ENCODE data around the gene DMRT3. TPM values are rescaled to one million over a fixed set of nuclear protein-coding genes. Genes with fewer than 3 reads are reported as not detected.

DMRT3 gene
- total and polyA plus RNA-seq, 10 of the 15 experiments (the other 5 are each of a cell fraction or from before 2014, with no cell fraction given): 0.06 to 0.11 TPM; not detected in 8

DNA sequence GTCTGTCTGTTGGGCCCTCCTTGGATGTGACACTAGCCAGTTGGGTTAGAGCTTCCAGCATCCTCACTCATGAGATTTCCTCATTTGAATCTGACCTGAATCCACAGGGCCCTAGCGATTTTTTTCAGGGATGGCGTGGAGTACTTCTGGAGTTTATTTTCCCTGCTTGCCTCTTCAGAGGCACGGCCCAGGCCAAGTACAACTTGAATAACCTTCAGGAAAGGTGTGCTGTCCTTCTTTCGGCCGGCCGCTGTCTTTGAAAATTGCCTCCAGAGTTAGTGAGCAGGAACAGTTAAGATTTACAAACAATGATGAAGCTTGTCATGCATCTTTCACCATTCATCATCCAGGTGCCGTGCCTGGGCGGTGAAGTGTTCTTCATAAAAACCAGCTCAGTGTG lies 49.5 kb upstream of the DMRT3 start:
- ChIA-PET RAD21 (ENCODE audit: unreplicated experiment) (interaction anchor here (1.5 kb wide), 1 partner anchor 52 kb away, joined by 3 read pairs; no protein-coding TSS in a partner anchor), CTCF (interaction anchor here (0.7 to 5.2 kb wide), 16 partner anchors 9 to 431 kb away, joined by 3 to 37 read pairs (median 6); no protein-coding TSS in a partner anchor), POLR2A (no interaction called here), SMC1A (ENCODE audit: uncharacterized antibody, unreplicated experiment) (interaction anchor here (1.1 to 3.5 kb wide), 4 partner anchors 9 to 40 kb away, joined by 3 to 19 read pairs (median 8); no protein-coding TSS in a partner anchor)
- Histone ChIP-seq H3K36me3 (ENCODE audit: control insufficient read depth in 2 of 2, insufficient read depth in 2 of 2, low read length in 1 of 2) (no peaks in the 10 kb centered on the region), H3K4me3 (no peak overlapping the region), H4K20me1 (ENCODE audit: control insufficient read depth, insufficient read depth) (no peaks in the 10 kb centered on the region), H3K79me2 (ENCODE audit: control insufficient read depth, insufficient read depth, low read length) (no peaks in the 10 kb centered on the region), H3K27me3 (replicated peaks in 1 of 2; ENCODE audit: control insufficient read depth in 2 of 2, insufficient read depth in 2 of 2, low read length in 1 of 2) (no peaks in the 10 kb centered on the region), H3K4me2 (ENCODE audit: control insufficient read depth, insufficient read depth) (no peak overlapping the region), H3K9me3 (replicated peaks; ENCODE audit: control insufficient read depth, insufficient read depth, low read length) (no peaks in the 10 kb centered on the region), H3K27ac (ENCODE audit: control insufficient read depth, insufficient read depth) (no peak overlapping the region), H2AFZ (ENCODE audit: control insufficient read depth, low read depth, low read length) (no peak overlapping the region), H3K4me1 (ENCODE audit: control insufficient read depth, insufficient read depth, low read length) (no peaks in the 10 kb centered on the region), H3K9ac (ENCODE audit: control insufficient read depth, insufficient read depth, low read length) (no peak overlapping the region)
- no peak for TF ChIP-seq KAT2A (conservative IDR thresholded peaks at IDR 0.05; ENCODE audit: control insufficient read depth, low read depth, low read length)
- TF ChIP-seq FOXK2 (IDR thresholded peaks at IDR 0.05): no peak
- TF ChIP-seq PAX5 (IDR thresholded peaks at IDR 0.05; ENCODE audit: borderline replicate concordance, low read depth, low read length): no peak
- no peak for TF ChIP-seq RUNX3 (IDR thresholded peaks at IDR 0.05; ENCODE audit: low read length)
- no peak for TF ChIP-seq CBX3 (IDR thresholded peaks at IDR 0.05; ENCODE audit: borderline replicate concordance, low read depth)
- TF ChIP-seq TARDBP (IDR thresholded peaks at IDR 0.05; ENCODE audit: borderline replicate concordance): no peak
- TF ChIP-seq YBX1 (IDR thresholded peaks at IDR 0.05): no peak
- no peak for TF ChIP-seq FOS (IDR thresholded peaks at IDR 0.05; ENCODE audit: borderline replicate concordance, extremely low read depth, insufficient read length)
- no peak for TF ChIP-seq SUPT20H (IDR thresholded peaks at IDR 0.05; ENCODE audit: borderline replicate concordance, control insufficient read depth, low read depth, low read length)
- no peak for TF ChIP-seq NR2C1 (IDR thresholded peaks at IDR 0.05)
- TF ChIP-seq ASH2L (IDR thresholded peaks at IDR 0.05; ENCODE audit: borderline replicate concordance, low read depth): no peak
- ATAC-seq: no peak
- DNase-seq (ENCODE audit: low read depth, low spot score): no peak
- no TSS peak for BruUV-seq (replicated peaks)
- no peak for FAIRE-seq
- in situ Hi-C loops (cut with MboI): no loop called here
- intact Hi-C loops (cut with micrococcal nuclease; ENCODE audit: unreplicated experiment): no loop called here
- 47% methylated on average over 8 of the region's 8 CpGs for WGBS (ENCODE audit: insufficient coverage, insufficient replicate concordance, low lambda C conversion rate, missing lambda C conversion rate)

Measured in GM12878 (cell line).